MM.1S (cell line): ENCODE measurements around the gene CCT5.

Experiments used
- DNase-seq: peaks from one replicate; pipeline ENCODE4 v3.0.0-alpha.2; 2015
- H2AFZ ChIP-seq: fragments of 300-600 bp; sonication (generic); 2 replicates; pipeline ENCODE4 v1.6.0; 2016; ENCODE audit warnings: antibody characterized with exemption, low read length
- H3F3A ChIP-seq: fragments of 300-600 bp; sonication (generic); 2 replicates; pipeline ENCODE4 v1.6.1; 2016; ENCODE audit warnings: mild to moderate bottlenecking, antibody characterized with exemption, low read length, moderate library complexity, mixed read lengths; ENCODE audit not compliant: insufficient read depth
- H3K27ac ChIP-seq: fragments of 300-600 bp; sonication (generic); 2 replicates; pipeline ENCODE4 v1.5.1; 2016; ENCODE audit warnings: mild to moderate bottlenecking, low read length
- H3K27me3 ChIP-seq: fragments of 300-600 bp; sonication (generic); replicated peaks from 2 replicates; pipeline ENCODE4 v1.6.0; 2016; ENCODE audit warnings: low read length; ENCODE audit not compliant: insufficient read depth
- H3K36me3 ChIP-seq: fragments of 300-600 bp; sonication (generic); replicated peaks from 2 replicates; pipeline ENCODE4 v1.6.1; 2016; ENCODE audit warnings: mild to moderate bottlenecking, low read length, mixed read lengths; ENCODE audit not compliant: insufficient read depth
- H3K4me1 ChIP-seq: fragments of 300-600 bp; sonication (generic); 2 replicates; pipeline ENCODE4 v1.6.1; 2016; ENCODE audit warnings: low read length, mixed read lengths
- H3K4me2 ChIP-seq: fragments of 300-600 bp; sonication (generic); 2 replicates; pipeline ENCODE4 v1.6.0; 2016; ENCODE audit warnings: low read depth, low read length
- H3K4me3 ChIP-seq: fragments of 300-600 bp; sonication (generic); 2 replicates; pipeline ENCODE4 v1.5.1; 2016; ENCODE audit warnings: low read length, mixed read lengths
- H3K79me2 ChIP-seq: fragments of 300-600 bp; sonication (generic); 2 replicates; pipeline ENCODE4 v1.6.1; 2016; ENCODE audit warnings: mixed run types, low read length, mixed read lengths
- H3K9ac ChIP-seq: fragments of 300-600 bp; sonication (generic); 2 replicates; pipeline ENCODE4 v1.6.1; 2016; ENCODE audit warnings: low read length, mixed read lengths
- H3K9me2 ChIP-seq: fragments of 300-600 bp; sonication (generic); replicated peaks from 2 replicates; pipeline ENCODE4 v1.6.1; 2016; ENCODE audit warnings: mild to moderate bottlenecking, low read length, mixed read lengths; ENCODE audit not compliant: insufficient read depth
- H3K9me3 ChIP-seq: fragments of 300-600 bp; sonication (generic); replicated peaks from 2 replicates; pipeline ENCODE4 v1.6.1; 2016; ENCODE audit warnings: mild to moderate bottlenecking, low read length, mixed read lengths; ENCODE audit not compliant: insufficient read depth
- H4K20me1 ChIP-seq: fragments of 300-600 bp; sonication (generic); 2 replicates; pipeline ENCODE4 v1.6.1; 2016; ENCODE audit warnings: mild to moderate bottlenecking, low read length, moderate library complexity, mixed read lengths; ENCODE audit not compliant: insufficient read depth
- EZH2 ChIP-seq: fragments of 300-600 bp; sonication (generic); optimal IDR thresholded peaks from 2 replicates; pipeline ENCODE3; 2017; ENCODE audit warnings: low read depth, mild to moderate bottlenecking, antibody characterized with exemption, low read length, mixed read lengths
- EZH2phosphoT487 ChIP-seq: fragments of 300-600 bp; sonication (generic); IDR thresholded peaks from 2 replicates; pipeline ENCODE4 v1.6.1; 2018; ENCODE audit warnings: antibody characterized with exemption, low read length
- TF ChIP-seq, protein P1 (sequence below): fragments of 300-600 bp; sonication (generic); IDR thresholded peaks from 2 replicates; pipeline ENCODE4 v1.5.1; 2016; ENCODE audit warnings: antibody characterized with exemption, low read length, mixed read lengths

The CCT5 gene

DNA sequence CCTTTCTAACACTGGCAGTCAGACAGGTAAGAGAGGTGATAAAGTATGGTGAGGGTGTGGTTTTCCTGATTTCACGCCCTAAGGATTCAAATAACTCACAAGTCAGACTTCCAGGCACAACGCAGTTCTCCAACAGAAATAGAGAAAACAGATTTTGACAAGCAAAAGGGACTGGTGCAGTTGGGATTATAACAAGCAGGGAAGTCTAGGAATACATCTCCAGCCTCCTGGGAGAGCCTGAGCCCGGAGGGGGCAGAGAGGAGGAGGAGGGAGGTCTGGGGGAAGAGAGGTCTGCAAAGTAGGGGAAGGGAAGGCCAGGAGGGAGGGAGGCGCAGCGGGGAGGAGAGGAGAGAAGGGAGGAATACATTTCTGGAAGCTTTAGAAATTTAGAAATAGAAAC lies 56.0 kb downstream of the CCT5 start:
- Histone ChIP-seq H3K4me1 (peaks cover 12% of the 10 kb centered on the region), H3K4me3 (no peak overlapping the region), H3K9ac (no peak overlapping the region), H3K36me3 (no peaks in the 10 kb centered on the region), H3K9me2 (no peaks in the 10 kb centered on the region), H3K79me2 (0 out of 2 replicates have a peak, but pooled peaks cover 4% of the 10 kb centered on the region), H3K9me3 (no peaks in the 10 kb centered on the region), H3K27me3 (no peaks in the 10 kb centered on the region), H4K20me1 (no peaks in the 10 kb centered on the region), H3K27ac (no peak overlapping the region), H2AFZ (no peak overlapping the region), H3K4me2 (peak overlapping the region; percentile 83; the same call in 1 of the 2 replicates), H3F3A (0 out of 2 replicates have a peak, but pooled peaks cover 4% of the 10 kb centered on the region)
- DNase-seq: no peak
- TF ChIP-seq, protein P1, sequence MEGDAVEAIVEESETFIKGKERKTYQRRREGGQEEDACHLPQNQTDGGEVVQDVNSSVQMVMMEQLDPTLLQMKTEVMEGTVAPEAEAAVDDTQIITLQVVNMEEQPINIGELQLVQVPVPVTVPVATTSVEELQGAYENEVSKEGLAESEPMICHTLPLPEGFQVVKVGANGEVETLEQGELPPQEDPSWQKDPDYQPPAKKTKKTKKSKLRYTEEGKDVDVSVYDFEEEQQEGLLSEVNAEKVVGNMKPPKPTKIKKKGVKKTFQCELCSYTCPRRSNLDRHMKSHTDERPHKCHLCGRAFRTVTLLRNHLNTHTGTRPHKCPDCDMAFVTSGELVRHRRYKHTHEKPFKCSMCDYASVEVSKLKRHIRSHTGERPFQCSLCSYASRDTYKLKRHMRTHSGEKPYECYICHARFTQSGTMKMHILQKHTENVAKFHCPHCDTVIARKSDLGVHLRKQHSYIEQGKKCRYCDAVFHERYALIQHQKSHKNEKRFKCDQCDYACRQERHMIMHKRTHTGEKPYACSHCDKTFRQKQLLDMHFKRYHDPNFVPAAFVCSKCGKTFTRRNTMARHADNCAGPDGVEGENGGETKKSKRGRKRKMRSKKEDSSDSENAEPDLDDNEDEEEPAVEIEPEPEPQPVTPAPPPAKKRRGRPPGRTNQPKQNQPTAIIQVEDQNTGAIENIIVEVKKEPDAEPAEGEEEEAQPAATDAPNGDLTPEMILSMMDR: no peak
- TF ChIP-seq EZH2phosphoT487 (no peak), EZH2 (no peak)

DNA sequence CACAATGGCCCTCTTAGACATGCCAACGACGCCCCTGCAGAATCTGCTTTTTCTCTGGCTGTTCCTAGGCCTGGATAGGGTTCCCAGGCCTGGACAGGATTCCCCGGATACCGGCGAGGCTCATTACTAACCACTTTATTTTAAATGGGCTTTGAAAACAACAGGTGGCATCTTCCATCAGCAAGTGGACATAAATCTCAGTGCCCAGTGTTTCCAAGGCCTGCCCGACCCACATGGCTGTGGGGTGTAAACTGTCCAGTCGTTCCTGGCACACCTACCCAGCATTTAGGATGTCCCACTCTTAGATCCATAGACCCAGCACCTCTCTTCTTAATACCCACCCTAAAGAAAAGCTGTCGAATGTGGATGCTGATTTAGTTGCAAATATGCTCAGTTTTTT lies 56.7 kb downstream of the CCT5 start:
- Histone ChIP-seq H3K27me3 (no peaks in the 10 kb centered on the region), H3K4me3 (peak overlapping the region; percentile 97)

DNA sequence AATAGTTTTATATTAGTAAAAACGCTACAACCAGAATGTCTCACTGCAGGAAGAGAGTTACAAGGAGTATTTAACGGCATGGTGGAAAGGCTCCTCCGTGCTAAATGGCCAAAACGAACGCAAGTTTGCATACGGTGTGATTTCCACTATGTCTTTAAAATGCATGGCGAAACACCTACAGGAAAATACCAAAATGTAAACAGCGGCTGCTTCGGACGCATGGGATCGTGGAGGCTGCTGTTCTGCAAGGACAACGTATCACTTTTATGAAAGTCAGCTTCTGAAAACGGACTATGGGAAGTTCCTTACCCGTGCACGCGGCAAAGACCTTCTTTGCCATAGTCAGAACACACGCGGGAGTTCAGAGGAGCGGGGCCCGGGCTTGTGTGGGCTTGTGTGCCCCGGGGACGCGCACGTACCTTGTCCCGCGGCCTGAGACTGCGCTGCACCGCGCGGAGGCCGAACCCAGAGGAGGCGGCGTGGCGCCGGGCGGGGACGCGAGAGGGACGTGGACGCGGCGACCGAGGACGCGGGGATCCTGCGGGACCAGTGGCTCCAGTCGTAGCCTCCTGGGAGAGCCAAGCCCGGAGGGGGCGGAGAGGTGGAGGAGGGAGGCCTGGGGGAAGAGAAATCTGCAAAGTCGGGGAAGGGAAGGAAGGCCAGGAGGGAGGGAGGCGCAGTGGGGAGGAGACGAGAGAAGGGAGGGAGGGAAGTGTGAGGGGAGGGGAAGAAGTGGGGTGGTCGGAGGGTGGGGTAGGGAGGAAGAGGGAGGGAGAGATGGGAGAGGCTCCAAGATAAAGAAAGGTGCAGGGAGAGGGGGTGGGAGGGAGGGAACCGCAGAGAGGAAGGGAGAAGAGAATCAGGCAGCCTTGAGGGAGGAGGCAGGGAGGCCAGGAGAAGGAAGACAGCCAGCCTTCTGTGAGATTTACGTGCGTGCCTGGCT lies 57.4 kb downstream of the CCT5 start, which contains the start of gene CMBL:
Gene CMBL (minus strand): TSS at position 697 of the 943 bp plus-strand sequence. CDS start 17,140 bp downstream, outside the sequence.
- peak within 1 kb of the TSS; percentile 83 for H3K4me2 ChIP-seq
- no peaks in the 10 kb centered on the region for H3K9me3 ChIP-seq
- no peaks in the 10 kb centered on the region for H3K27me3 ChIP-seq
- no peaks in the 10 kb centered on the region for H3K9me2 ChIP-seq
- peaks cover 12% of the 10 kb centered on the region for H3K4me1 ChIP-seq
- H2AFZ ChIP-seq: peak within 1 kb of the TSS; percentile 99
- H3F3A ChIP-seq: 0 out of 2 replicates have a peak, but pooled peaks cover 4% of the 10 kb centered on the region
- no peaks in the 10 kb centered on the region for H3K79me2 ChIP-seq
- H3K4me3 ChIP-seq: peak within 1 kb of the TSS; percentile 97
- no peak for TF ChIP-seq EZH2
- TF ChIP-seq EZH2phosphoT487: no peak
- TF ChIP-seq, protein P1: no peak
- H3K9ac ChIP-seq: peak within 1 kb of the TSS; percentile 75
- no peak within 1 kb of the TSS for H3K27ac ChIP-seq
- H4K20me1 ChIP-seq: no peaks in the 10 kb centered on the region
- peak; percentile 55 for DNase-seq
- H3K36me3 ChIP-seq: no peaks in the 10 kb centered on the region

More for the DNA sequence above, 56.7 kb downstream of the CCT5 start:
- peaks cover 12% of the 10 kb centered on the region for H3K4me1 ChIP-seq
- H3F3A ChIP-seq: 0 out of 2 replicates have a peak, but pooled peaks cover 4% of the 10 kb centered on the region
- 0 out of 2 replicates have a peak, but pooled peaks cover 2% of the 10 kb centered on the region for H3K79me2 ChIP-seq
- H3K4me2 ChIP-seq: peak overlapping the region; percentile 83
- DNase-seq: no peak
- H3K9me2 ChIP-seq: no peaks in the 10 kb centered on the region
- H2AFZ ChIP-seq: peak overlapping the region; percentile 99
- H3K36me3 ChIP-seq: no peaks in the 10 kb centered on the region
- TF ChIP-seq, protein P1: no peak
- TF ChIP-seq EZH2phosphoT487 (no peak), EZH2 (no peak)
- no peaks in the 10 kb centered on the region for H4K20me1 ChIP-seq
- no peak overlapping the region for H3K27ac ChIP-seq
- H3K9ac ChIP-seq: peak overlapping the region; percentile 75
- H3K9me3 ChIP-seq: no peaks in the 10 kb centered on the region
